Measurements from ENCODE around the gene CFAP61. TPM values are rescaled to one million over a fixed set of nuclear protein-coding genes. Genes with fewer than 3 reads are reported as not detected.
A peak's percentile ranks its signal among the peaks of the same experiment; 100 is the strongest.

CFAP61 gene
- polyA plus RNA-seq, 1 donor = 2.8 TPM

DNA sequence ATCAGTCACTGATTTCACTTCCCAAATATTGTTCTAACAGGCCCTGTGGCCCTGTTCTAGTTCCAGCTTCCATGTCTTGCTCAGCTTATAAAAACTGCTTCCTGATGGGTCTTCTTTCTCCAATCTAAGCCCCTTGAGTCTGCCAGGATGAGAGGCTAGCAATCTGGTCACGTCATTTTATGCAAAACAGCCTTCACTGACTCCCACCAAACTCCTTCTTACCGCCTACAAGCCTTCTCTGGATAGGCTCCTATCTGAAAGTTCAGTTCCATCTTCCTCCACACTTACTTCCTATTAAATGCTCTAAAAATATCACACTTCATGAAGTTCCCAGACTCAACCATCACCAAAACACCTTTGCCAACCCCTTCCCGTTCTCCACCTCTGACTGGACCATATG, 15.6 kb upstream of the CFAP61 start:
- no peak for DNase-seq

- DNase-seq = no peak
These were observed 14.4 kb upstream of the CFAP61 start for GRCh38 chr20:20037960-20038359.

- DNase-seq = no peak
These were observed 13.7 kb upstream of the CFAP61 start for GRCh38 chr20:20038586-20038985.

DNA sequence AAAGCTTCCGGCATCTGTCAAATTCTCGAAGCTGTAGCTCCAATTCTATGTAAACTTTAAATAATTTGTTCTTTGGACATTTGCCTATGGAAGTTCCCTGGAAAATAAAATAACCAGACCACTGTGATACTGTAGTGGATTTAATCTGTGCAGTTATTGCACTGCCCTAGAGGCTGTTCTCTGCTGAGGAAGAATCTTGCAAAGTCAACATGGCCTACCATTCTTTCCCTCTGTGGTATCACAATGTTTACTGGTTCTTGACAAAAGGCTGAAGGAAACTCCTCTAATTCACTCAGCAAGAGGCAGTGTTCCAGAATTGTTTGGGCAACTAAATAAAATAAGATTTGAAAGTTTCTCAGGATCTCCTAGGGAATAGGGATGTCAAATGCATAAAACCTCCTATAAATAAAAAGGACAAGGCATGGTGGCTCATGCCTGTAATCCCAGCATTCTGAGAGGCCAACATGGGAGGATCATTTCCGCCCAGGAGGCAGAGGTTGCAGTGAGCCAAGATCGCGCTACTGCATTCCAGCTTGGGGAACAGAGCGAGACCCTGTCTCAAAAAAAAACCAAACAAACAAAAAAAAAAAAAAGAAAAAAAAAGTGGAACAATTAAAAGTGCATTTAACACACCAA, 12.5 kb upstream of the CFAP61 start:
- no peak for DNase-seq

DNA sequence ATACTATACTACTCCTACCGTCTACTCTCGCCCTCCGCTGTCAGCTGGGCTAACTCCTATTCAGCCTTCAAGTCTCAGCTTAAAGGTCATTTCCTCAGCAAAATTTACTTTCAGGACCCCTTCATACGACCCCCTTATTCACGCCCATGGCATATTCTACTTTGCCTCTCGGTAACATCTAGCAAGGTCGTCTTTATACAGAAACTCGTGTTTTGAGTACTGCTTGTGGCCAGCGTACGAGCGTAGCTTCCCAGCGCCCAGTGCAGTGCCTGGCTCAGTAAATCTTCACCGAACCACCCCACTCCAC, 612 bp upstream of the CFAP61 start:
- no peak for DNase-seq

- no peak for DNase-seq
These were observed 8.1 kb downstream of the CFAP61 start for GRCh38 chr20:20060234-20060998.

DNA sequence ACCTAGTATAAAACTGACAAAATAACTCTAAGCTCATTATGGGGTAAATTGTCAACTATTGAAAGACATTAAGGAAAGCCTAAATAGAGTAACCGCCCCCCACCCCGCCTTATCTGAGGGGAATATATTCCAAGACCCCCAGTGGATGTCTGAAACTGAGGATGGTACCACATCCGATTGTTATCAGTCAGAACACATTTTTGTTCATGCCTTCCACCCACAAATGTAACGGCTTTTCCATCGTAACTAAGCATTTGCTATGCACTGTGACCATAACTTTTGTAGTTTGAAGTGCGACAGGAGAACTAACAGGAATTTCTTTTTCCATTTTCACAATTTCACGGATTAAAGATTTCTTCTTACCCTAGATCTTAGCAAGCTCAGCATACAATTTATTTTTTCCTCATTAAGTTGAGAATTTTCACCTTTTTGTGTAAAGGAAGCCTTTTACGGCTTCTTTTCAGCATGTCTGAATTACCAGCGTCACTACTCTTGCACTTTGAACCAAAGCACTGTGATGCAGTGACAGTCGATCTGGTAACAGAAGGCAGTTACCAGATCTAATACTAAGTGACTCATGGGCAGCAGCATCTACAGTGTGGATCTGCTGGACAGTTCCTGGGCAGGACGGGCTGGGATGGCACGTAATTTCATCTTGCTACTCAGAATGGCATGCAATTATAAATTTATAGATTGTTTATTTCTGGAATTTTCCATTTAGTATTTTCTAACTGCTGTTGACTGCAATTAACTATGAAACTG, 11.8 kb downstream of the CFAP61 start:
- no peak for DNase-seq

GRCh38 chr20:20065361-20065760, 13.0 kb downstream of the CFAP61 start:
- no peak for DNase-seq

- DNase-seq = no peak
These were observed 18.8 kb downstream of the CFAP61 start for GRCh38 chr20:20070871-20071726.

- no peak for DNase-seq
These were observed 21.6 kb downstream of the CFAP61 start for GRCh38 chr20:20073801-20074371.

GRCh38 chr20:20075032-20075431, 22.7 kb downstream of the CFAP61 start:
- no peak for DNase-seq

DNA sequence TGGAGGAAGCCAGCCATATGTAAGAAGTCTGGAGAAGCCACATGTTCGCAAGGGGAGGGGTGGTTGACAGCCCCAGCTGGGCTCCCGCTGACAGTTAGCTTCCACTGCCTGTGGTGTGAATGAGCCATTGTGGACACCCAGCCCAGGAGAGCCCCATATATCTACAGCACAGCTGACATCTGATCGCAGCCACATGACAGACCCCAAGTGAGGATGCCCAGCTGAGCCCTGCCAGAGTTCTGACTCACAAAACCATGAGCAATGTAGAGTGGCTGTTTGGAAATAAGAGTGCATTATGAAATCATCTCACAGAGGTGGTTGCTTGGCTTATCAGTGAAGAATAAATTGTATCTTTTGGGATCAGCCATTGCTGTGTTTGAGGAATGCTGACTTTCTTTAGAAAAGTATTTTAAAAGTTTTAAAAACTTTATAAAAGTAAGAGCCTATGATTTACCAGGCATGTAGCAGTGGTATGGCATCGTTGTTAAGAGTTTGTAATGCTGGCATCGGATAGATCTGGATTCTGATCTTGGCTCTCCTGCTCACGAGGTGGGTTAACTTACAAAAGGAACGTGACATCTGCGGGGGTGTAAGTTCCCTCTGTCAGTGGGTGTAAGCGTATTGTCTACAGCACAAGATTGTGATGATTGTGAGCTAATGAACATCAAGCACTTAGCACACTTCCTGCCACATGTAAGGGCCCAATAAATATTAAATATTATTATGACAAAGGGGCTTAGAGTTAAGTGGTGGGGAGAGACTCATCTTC, 24.1 kb downstream of the CFAP61 start:
- DNase-seq = no peak

DNA sequence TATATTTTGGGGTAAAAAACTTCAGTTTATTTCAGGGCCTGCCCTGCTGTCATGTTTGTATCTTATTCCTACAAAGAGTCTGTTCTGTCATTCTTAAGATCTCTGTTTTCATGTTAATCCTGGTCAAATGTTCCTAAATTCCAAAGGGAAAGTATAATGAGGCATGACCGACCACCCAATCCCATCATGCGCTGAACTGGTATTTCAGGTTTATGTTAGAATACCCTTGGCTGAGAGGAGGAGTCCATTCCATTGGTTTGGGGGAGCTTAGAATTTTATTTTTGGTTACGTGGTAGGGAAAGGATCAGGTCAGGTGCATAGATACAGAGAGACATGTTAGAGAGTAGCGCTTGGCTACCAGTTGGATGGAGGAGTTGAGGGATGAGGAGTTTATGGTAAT, 25.7 kb downstream of the CFAP61 start:
- DNase-seq = peak; percentile 33

GRCh38 chr20:20079102-20079784, 26.9 kb downstream of the CFAP61 start:
- DNase-seq = no peak

- DNase-seq = peak; percentile 40
These were observed 31.5 kb downstream of the CFAP61 start for GRCh38 chr20:20083807-20084206.

GRCh38 chr20:20084296-20084752, 32.0 kb downstream of the CFAP61 start:
- DNase-seq = no peak

DNA sequence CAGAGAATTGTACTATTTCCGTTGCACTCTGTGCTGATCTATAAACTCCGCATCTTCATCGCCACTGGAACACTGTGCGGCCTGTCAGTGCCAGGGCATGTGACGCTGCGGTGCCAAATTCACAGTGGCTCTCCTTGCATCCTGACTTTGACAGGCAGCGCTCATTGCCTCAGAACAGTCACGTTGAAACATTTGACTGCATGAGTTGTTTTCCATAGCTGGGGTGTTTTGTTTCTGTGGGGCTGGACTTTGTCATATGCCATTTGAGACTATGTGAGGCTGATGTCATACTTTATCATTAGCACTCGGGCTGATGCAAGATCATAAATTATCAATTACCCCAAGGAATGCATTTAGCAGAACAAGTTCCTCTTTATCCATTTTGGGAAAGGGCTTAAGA, 32.7 kb downstream of the CFAP61 start:
- no peak for DNase-seq

GRCh38 chr20:20085812-20086211, 33.5 kb downstream of the CFAP61 start:
- DNase-seq = no peak

DNA sequence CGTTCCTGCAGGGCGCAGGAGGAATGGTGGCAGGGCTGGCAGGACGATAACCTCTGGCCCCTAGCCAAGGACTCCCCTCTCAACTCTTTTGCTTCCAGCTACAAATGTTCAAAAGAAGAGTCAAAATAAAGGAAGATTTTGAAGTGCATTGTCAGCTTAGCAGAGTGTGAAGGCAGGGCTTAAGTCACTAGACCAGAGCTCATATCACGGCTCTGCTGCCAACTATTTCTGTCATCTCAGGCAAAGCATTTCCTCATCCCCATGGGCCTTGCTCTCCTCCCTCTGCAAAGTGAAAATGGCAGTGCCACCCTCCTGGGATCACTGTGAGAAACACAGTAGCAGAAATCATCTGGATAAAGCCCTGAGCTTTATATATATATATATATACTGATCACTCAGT, 36.7 kb downstream of the CFAP61 start:
- DNase-seq = no peak

GRCh38 chr20:20089939-20090338, 37.6 kb downstream of the CFAP61 start:
- no peak for DNase-seq

GRCh38 chr20:20092827-20093226, 40.5 kb downstream of the CFAP61 start:
- no peak for DNase-seq
